Measurements from ENCODE around the gene BCCIP.

Gene BCCIP

GRCh38 chr10:125783957-125784356, 39.4 kb upstream of the BCCIP start:
- Histone ChIP-seq H3K36me3 (ENCODE audit: control insufficient read depth, insufficient read depth, low read length) (peaks cover 4% of the 10 kb centered on the region), H3K4me3 (ENCODE audit: low read length) (no peak overlapping the region), H3K4me1 (ENCODE audit: control insufficient read depth, insufficient read depth, low read length) (no peaks in the 10 kb centered on the region), H3K27me3 (ENCODE audit: control insufficient read depth, insufficient read depth, low read length) (no peaks in the 10 kb centered on the region), H3K27ac (ENCODE audit: low read depth, low read length) (no peak overlapping the region), H3K9ac (ENCODE audit: low read length) (no peak overlapping the region)

GRCh38 chr10:125785791-125786190, 37.6 kb upstream of the BCCIP start:
- H3K4me3 ChIP-seq (ENCODE audit: low read length), result no peak overlapping the region
- H3K27me3 ChIP-seq (ENCODE audit: control insufficient read depth, insufficient read depth, low read length), result no peaks in the 10 kb centered on the region
- no peak overlapping the region for H3K9ac ChIP-seq (ENCODE audit: low read length)
- H3K27ac ChIP-seq (ENCODE audit: low read depth, low read length), result no peak overlapping the region
- H3K36me3 ChIP-seq (ENCODE audit: control insufficient read depth, insufficient read depth, low read length), result peaks cover 5% of the 10 kb centered on the region
- H3K4me1 ChIP-seq (ENCODE audit: control insufficient read depth, insufficient read depth, low read length), result no peaks in the 10 kb centered on the region

GRCh38 chr10:125788156-125789034, 35.0 kb upstream of the BCCIP start:
- H3K4me1 ChIP-seq (ENCODE audit: control insufficient read depth, insufficient read depth, low read length), result no peaks in the 10 kb centered on the region
- H3K4me3 ChIP-seq (ENCODE audit: low read length), result no peak overlapping the region
- H3K36me3 ChIP-seq (ENCODE audit: control insufficient read depth, insufficient read depth, low read length), result peaks cover 14% of the 10 kb centered on the region
- no peak overlapping the region for H3K27ac ChIP-seq (ENCODE audit: low read depth, low read length)
- H3K27me3 ChIP-seq (ENCODE audit: control insufficient read depth, insufficient read depth, low read length), result no peaks in the 10 kb centered on the region
- no peak overlapping the region for H3K9ac ChIP-seq (ENCODE audit: low read length)

- H3K9ac ChIP-seq (ENCODE audit: low read length), result no peak overlapping the region
- no peaks in the 10 kb centered on the region for H3K4me1 ChIP-seq (ENCODE audit: control insufficient read depth, insufficient read depth, low read length)
- H3K27ac ChIP-seq (ENCODE audit: low read depth, low read length), result no peak overlapping the region
- H3K36me3 ChIP-seq (ENCODE audit: control insufficient read depth, insufficient read depth, low read length), result peaks cover 20% of the 10 kb centered on the region
- no peak overlapping the region for H3K4me3 ChIP-seq (ENCODE audit: low read length)
- no peaks in the 10 kb centered on the region for H3K27me3 ChIP-seq (ENCODE audit: control insufficient read depth, insufficient read depth, low read length)
These were observed 30.7 kb upstream of the BCCIP start for GRCh38 chr10:125792342-125793300.

GRCh38 chr10:125795128-125795527, 28.2 kb upstream of the BCCIP start:
- Histone ChIP-seq H3K4me3 (ENCODE audit: low read length) (no peak overlapping the region), H3K27ac (ENCODE audit: low read depth, low read length) (no peak overlapping the region), H3K4me1 (ENCODE audit: control insufficient read depth, insufficient read depth, low read length) (no peaks in the 10 kb centered on the region), H3K27me3 (ENCODE audit: control insufficient read depth, insufficient read depth, low read length) (no peaks in the 10 kb centered on the region), H3K9ac (ENCODE audit: low read length) (no peak overlapping the region), H3K36me3 (ENCODE audit: control insufficient read depth, insufficient read depth, low read length) (peaks cover 15% of the 10 kb centered on the region)

- Histone ChIP-seq H3K9ac (ENCODE audit: low read length) (no peak overlapping the region), H3K36me3 (ENCODE audit: control insufficient read depth, insufficient read depth, low read length) (peaks cover 15% of the 10 kb centered on the region), H3K4me3 (ENCODE audit: low read length) (no peak overlapping the region), H3K4me1 (ENCODE audit: control insufficient read depth, insufficient read depth, low read length) (no peaks in the 10 kb centered on the region), H3K27ac (ENCODE audit: low read depth, low read length) (no peak overlapping the region), H3K27me3 (ENCODE audit: control insufficient read depth, insufficient read depth, low read length) (no peaks in the 10 kb centered on the region)
These were observed 27.6 kb upstream of the BCCIP start for GRCh38 chr10:125795637-125796190.

GRCh38 chr10:125797424-125797823, 25.9 kb upstream of the BCCIP start:
- Histone ChIP-seq H3K4me3 (ENCODE audit: low read length) (no peak overlapping the region), H3K27me3 (ENCODE audit: control insufficient read depth, insufficient read depth, low read length) (no peaks in the 10 kb centered on the region), H3K9ac (ENCODE audit: low read length) (no peak overlapping the region), H3K4me1 (ENCODE audit: control insufficient read depth, insufficient read depth, low read length) (no peaks in the 10 kb centered on the region), H3K27ac (ENCODE audit: low read depth, low read length) (no peak overlapping the region), H3K36me3 (ENCODE audit: control insufficient read depth, insufficient read depth, low read length) (peaks cover 11% of the 10 kb centered on the region)

- H3K27ac ChIP-seq (ENCODE audit: low read depth, low read length), result no peak overlapping the region
- peaks cover 6% of the 10 kb centered on the region for H3K36me3 ChIP-seq (ENCODE audit: control insufficient read depth, insufficient read depth, low read length)
- H3K27me3 ChIP-seq (ENCODE audit: control insufficient read depth, insufficient read depth, low read length), result no peaks in the 10 kb centered on the region
- no peaks in the 10 kb centered on the region for H3K4me1 ChIP-seq (ENCODE audit: control insufficient read depth, insufficient read depth, low read length)
- H3K9ac ChIP-seq (ENCODE audit: low read length), result no peak overlapping the region
- H3K4me3 ChIP-seq (ENCODE audit: low read length), result no peak overlapping the region
These were observed 25.2 kb upstream of the BCCIP start for GRCh38 chr10:125797994-125798662.

GRCh38 chr10:125799451-125800182, 23.7 kb upstream of the BCCIP start:
- H3K27ac ChIP-seq (ENCODE audit: low read depth, low read length), result no peak overlapping the region
- peaks cover 6% of the 10 kb centered on the region for H3K36me3 ChIP-seq (ENCODE audit: control insufficient read depth, insufficient read depth, low read length)
- no peak overlapping the region for H3K4me3 ChIP-seq (ENCODE audit: low read length)
- no peaks in the 10 kb centered on the region for H3K27me3 ChIP-seq (ENCODE audit: control insufficient read depth, insufficient read depth, low read length)
- H3K9ac ChIP-seq (ENCODE audit: low read length), result no peak overlapping the region
- no peaks in the 10 kb centered on the region for H3K4me1 ChIP-seq (ENCODE audit: control insufficient read depth, insufficient read depth, low read length)

GRCh38 chr10:125801574-125801973, 21.8 kb upstream of the BCCIP start:
- H3K36me3 ChIP-seq (ENCODE audit: control insufficient read depth, insufficient read depth, low read length), result peaks cover under 1% of the 10 kb centered on the region
- no peaks in the 10 kb centered on the region for H3K27me3 ChIP-seq (ENCODE audit: control insufficient read depth, insufficient read depth, low read length)

GRCh38 chr10:125802131-125802530, 21.2 kb upstream of the BCCIP start:
- Histone ChIP-seq H3K4me3 (ENCODE audit: low read length) (no peak overlapping the region), H3K27me3 (ENCODE audit: control insufficient read depth, insufficient read depth, low read length) (no peaks in the 10 kb centered on the region), H3K4me1 (ENCODE audit: control insufficient read depth, insufficient read depth, low read length) (no peaks in the 10 kb centered on the region), H3K27ac (ENCODE audit: low read depth, low read length) (no peak overlapping the region), H3K9ac (ENCODE audit: low read length) (no peak overlapping the region), H3K36me3 (ENCODE audit: control insufficient read depth, insufficient read depth, low read length) (peaks cover 4% of the 10 kb centered on the region)

More at GRCh38 chr10:125801574-125801973, 21.8 kb upstream of the BCCIP start:
- Histone ChIP-seq H3K4me3 (ENCODE audit: low read length) (no peak overlapping the region), H3K9ac (ENCODE audit: low read length) (no peak overlapping the region), H3K27ac (ENCODE audit: low read depth, low read length) (no peak overlapping the region), H3K4me1 (ENCODE audit: control insufficient read depth, insufficient read depth, low read length) (no peaks in the 10 kb centered on the region)

All from rectal smooth muscle tissue (tissue), 1 donor.